Measurements from ENCODE around the gene MAN1B1.

Gene MAN1B1

GRCh38 chr9:137069508-137070091, 17.2 kb upstream of the MAN1B1 start:
- DNase-seq, result no peak

GRCh38 chr9:137070201-137070905, 16.4 kb upstream of the MAN1B1 start, which contains the start of gene SAPCD2:
TSS of gene SAPCD2 (minus strand) at chr9:137070557. CDS start at chr9:137070460, 97 bp downstream.
- peak; percentile 92 for DNase-seq

GRCh38 chr9:137070906-137071275, 15.9 kb upstream of the MAN1B1 start:
- peak; percentile 62 for DNase-seq

- DNase-seq, result no peak
Measured at GRCh38 chr9:137071282-137071681, 15.5 kb upstream of the MAN1B1 start.

- no peak for DNase-seq
Measured at GRCh38 chr9:137073992-137074399, 12.8 kb upstream of the MAN1B1 start.

- DNase-seq, result no peak
Measured at GRCh38 chr9:137074657-137075274, 12.0 kb upstream of the MAN1B1 start.

- DNase-seq, result no peak
Measured at GRCh38 chr9:137075275-137075775, 11.5 kb upstream of the MAN1B1 start.

GRCh38 chr9:137076636-137077009, 10.2 kb upstream of the MAN1B1 start:
- no peak for DNase-seq

GRCh38 chr9:137077010-137077747, 9.6 kb upstream of the MAN1B1 start, which contains the start of gene UAP1L1:
TSS of gene UAP1L1 (plus strand) at chr9:137077517. CDS start at chr9:137077533, 16 bp downstream.
- DNase-seq, result peak; percentile 38

- no peak for DNase-seq
Measured at GRCh38 chr9:137077758-137078693, 8.8 kb upstream of the MAN1B1 start.

- DNase-seq, result no peak
Measured at GRCh38 chr9:137078701-137079400, 7.9 kb upstream of the MAN1B1 start.

GRCh38 chr9:137079401-137079787, 7.4 kb upstream of the MAN1B1 start:
- DNase-seq, result no peak

GRCh38 chr9:137080260-137081122, 6.3 kb upstream of the MAN1B1 start:
- DNase-seq, result no peak

GRCh38 chr9:137082222-137082924, 4.4 kb upstream of the MAN1B1 start:
- DNase-seq, result no peak

- no peak for DNase-seq
Measured at GRCh38 chr9:137082925-137083290, 3.9 kb upstream of the MAN1B1 start.

- no peak for DNase-seq
Measured at GRCh38 chr9:137083394-137084004, 3.3 kb upstream of the MAN1B1 start.

- no peak for DNase-seq
Measured at GRCh38 chr9:137084526-137084925, 2.3 kb upstream of the MAN1B1 start.

- no peak for DNase-seq
Measured at GRCh38 chr9:137085920-137086530, 760 bp upstream of the MAN1B1 start.

- no peak for DNase-seq
Measured at GRCh38 chr9:137087409-137087925, 682 bp downstream of the MAN1B1 start.

All from NCI-H345 (cell line).